ENCODE measurements around the gene TRPM1. TPM values are rescaled to one million over a fixed set of nuclear protein-coding genes. Genes with fewer than 3 reads are reported as not detected.

TRPM1 gene
- total RNA-seq, 2 donors from 2014 or later: not detected

GRCh38 chr15:31147944-31148296 lies 46.4 kb upstream of the TRPM1 start:
- H3K27ac ChIP-seq: no peak overlapping the region
- intact Hi-C loops (cut with DNase I): no loop called here
- H3K9me3 ChIP-seq: no peaks in the 10 kb centered on the region
- no peaks in the 10 kb centered on the region for H3K36me3 ChIP-seq (replicated peaks in 1 of 2; ENCODE audit: insufficient read depth in 1 of 2, low read depth in 2 of 2)
- H3K4me1 ChIP-seq: no peaks in the 10 kb centered on the region
- no peak overlapping the region for H3K4me3 ChIP-seq
- H3K27me3 ChIP-seq: no peaks in the 10 kb centered on the region
- ATAC-seq (no peak), DNase-seq (no peak)
- WGBS, 2 donors: 74 to 80% methylated on average over 4 of the region's 4 CpGs
- TF ChIP-seq CTCF (IDR thresholded peaks at IDR 0.05) (no peak), POLR2A (IDR thresholded peaks at IDR 0.05) (no peak)

GRCh38 chr15:31147456-31147855 lies 45.9 kb upstream of the TRPM1 start:
- DNase-seq (no peak), ATAC-seq (no peak)
- 79 to 84% methylated on average over 8 of the region's 8 CpGs for WGBS, 2 donors
- no peak overlapping the region for H3K4me3 ChIP-seq
- no peak overlapping the region for H3K27ac ChIP-seq
- no peaks in the 10 kb centered on the region for H3K36me3 ChIP-seq (replicated peaks in 1 of 2; ENCODE audit: insufficient read depth in 1 of 2, low read depth in 2 of 2)
- no peaks in the 10 kb centered on the region for H3K9me3 ChIP-seq
- intact Hi-C loops (cut with DNase I): no loop called here
- H3K27me3 ChIP-seq: no peaks in the 10 kb centered on the region
- TF ChIP-seq CTCF (IDR thresholded peaks at IDR 0.05) (no peak), POLR2A (IDR thresholded peaks at IDR 0.05) (no peak)
- H3K4me1 ChIP-seq: no peaks in the 10 kb centered on the region

- Histone ChIP-seq H3K4me1 (no peaks in the 10 kb centered on the region), H3K4me3 (no peak overlapping the region), H3K27me3 (no peaks in the 10 kb centered on the region), H3K27ac (no peak overlapping the region), H3K36me3 (replicated peaks in 1 of 2; ENCODE audit: insufficient read depth in 1 of 2, low read depth in 2 of 2) (no peaks in the 10 kb centered on the region), H3K9me3 (no peaks in the 10 kb centered on the region)
- intact Hi-C loops (cut with DNase I): no loop called here
- no peak for DNase-seq
- 57 to 66% methylated on average over 7 of the region's 7 CpGs for WGBS, 2 donors
- TF ChIP-seq POLR2A (IDR thresholded peaks at IDR 0.05) (no peak), CTCF (IDR thresholded peaks at IDR 0.05) (peak in 5 of 7 experiments; percentile 8 to 19 (median 17))
- ATAC-seq: no peak
Measured at GRCh38 chr15:31145271-31145911, 43.9 kb upstream of the TRPM1 start.

GRCh38 chr15:31141792-31142191 lies 40.3 kb upstream of the TRPM1 start:
- intact Hi-C loops (cut with DNase I): no loop called here
- no peaks in the 10 kb centered on the region for H3K4me1 ChIP-seq

More at GRCh38 chr15:31141792-31142191, 40.3 kb upstream of the TRPM1 start:
- H3K27ac ChIP-seq: no peak overlapping the region
- no peaks in the 10 kb centered on the region for H3K27me3 ChIP-seq
- H3K9me3 ChIP-seq: no peaks in the 10 kb centered on the region
- TF ChIP-seq CTCF (IDR thresholded peaks at IDR 0.05): no peak
- TF ChIP-seq POLR2A (IDR thresholded peaks at IDR 0.05): no peak
- H3K4me3 ChIP-seq: no peak overlapping the region
- no peak for DNase-seq
- no peak for ATAC-seq
- no peaks in the 10 kb centered on the region for H3K36me3 ChIP-seq (replicated peaks in 1 of 2; ENCODE audit: insufficient read depth in 1 of 2, low read depth in 2 of 2)

Data from body of pancreas (tissue), 4 donors.